TTC549 (cell line): ENCODE results near the gene TEX9.
"Not testable (repeated sequence)": the region's sequence is repeated elsewhere in the genome, so short reads cannot be mapped to it uniquely, and the experiment has no call there.

Source experiments
- FAIRE-seq: peaks from 2 replicates; lab custom pipeline; 2012; peaks lifted over from hg19 to GRCh38; lab: Jason Lieb, UNC

TEX9 gene

GRCh38 chr15:56365075-56365711 lies at the start of gene TEX9:
TSS of gene TEX9 (plus strand) at chr15:56365426. CDS start at chr15:56365451, 25 bp downstream.
- FAIRE-seq: no peak

- not testable (repeated sequence) for FAIRE-seq
Measured at GRCh38 chr15:56316561-56316960, 48.7 kb upstream of the TEX9 start.

GRCh38 chr15:56320316-56320715 lies 44.9 kb upstream of the TEX9 start:
- no peak for FAIRE-seq

- FAIRE-seq: no peak
Measured at GRCh38 chr15:56320861-56321260, 44.4 kb upstream of the TEX9 start.

- FAIRE-seq: no peak
Measured at GRCh38 chr15:56322444-56322843, 42.8 kb upstream of the TEX9 start.

GRCh38 chr15:56323435-56323834 lies 41.8 kb upstream of the TEX9 start:
- no peak for FAIRE-seq

GRCh38 chr15:56325186-56325585 lies 40.0 kb upstream of the TEX9 start:
- FAIRE-seq: no peak

- no peak for FAIRE-seq
Measured at GRCh38 chr15:56327721-56328502, 37.3 kb upstream of the TEX9 start.

GRCh38 chr15:56337084-56337725 lies 28.0 kb upstream of the TEX9 start:
- FAIRE-seq: no peak

- no peak for FAIRE-seq
Measured at GRCh38 chr15:56339594-56339993, 25.6 kb upstream of the TEX9 start.

GRCh38 chr15:56341201-56341600 lies 24.0 kb upstream of the TEX9 start:
- no peak for FAIRE-seq

- FAIRE-seq: no peak
Measured at GRCh38 chr15:56342653-56343052, 22.6 kb upstream of the TEX9 start.

- no peak for FAIRE-seq
Measured at GRCh38 chr15:56343879-56344278, 21.3 kb upstream of the TEX9 start.

- no peak for FAIRE-seq
Measured at GRCh38 chr15:56344336-56344735, 20.9 kb upstream of the TEX9 start.

- no peak for FAIRE-seq
Measured at GRCh38 chr15:56346414-56346813, 18.8 kb upstream of the TEX9 start.

- no peak for FAIRE-seq
Measured at GRCh38 chr15:56349554-56349953, 15.7 kb upstream of the TEX9 start.

GRCh38 chr15:56351353-56351752 lies 13.9 kb upstream of the TEX9 start:
- FAIRE-seq: no peak

- no peak for FAIRE-seq
Measured at GRCh38 chr15:56351957-56352506, 13.2 kb upstream of the TEX9 start.

GRCh38 chr15:56353119-56353518 lies 12.1 kb upstream of the TEX9 start:
- no peak for FAIRE-seq

- no peak for FAIRE-seq
Measured at GRCh38 chr15:56353740-56354139, 11.5 kb upstream of the TEX9 start.

- FAIRE-seq: no peak
Measured at GRCh38 chr15:56356616-56357015, 8.6 kb upstream of the TEX9 start.

GRCh38 chr15:56358604-56359003 lies 6.6 kb upstream of the TEX9 start:
- FAIRE-seq: no peak

GRCh38 chr15:56361987-56362386 lies 3.2 kb upstream of the TEX9 start:
- no peak for FAIRE-seq
